DMS79 (cell line): Measurements from ENCODE around the gene SH2B2.
"Not testable (repeated sequence)": the region's sequence is repeated elsewhere in the genome, so short reads cannot be mapped to it uniquely, and the experiment has no call there.

Experiments used
- DNase-seq: peaks from one replicate; lab custom pipeline; 2025; lab: John Stamatoyannopoulos, UW

The SH2B2 gene

DNA sequence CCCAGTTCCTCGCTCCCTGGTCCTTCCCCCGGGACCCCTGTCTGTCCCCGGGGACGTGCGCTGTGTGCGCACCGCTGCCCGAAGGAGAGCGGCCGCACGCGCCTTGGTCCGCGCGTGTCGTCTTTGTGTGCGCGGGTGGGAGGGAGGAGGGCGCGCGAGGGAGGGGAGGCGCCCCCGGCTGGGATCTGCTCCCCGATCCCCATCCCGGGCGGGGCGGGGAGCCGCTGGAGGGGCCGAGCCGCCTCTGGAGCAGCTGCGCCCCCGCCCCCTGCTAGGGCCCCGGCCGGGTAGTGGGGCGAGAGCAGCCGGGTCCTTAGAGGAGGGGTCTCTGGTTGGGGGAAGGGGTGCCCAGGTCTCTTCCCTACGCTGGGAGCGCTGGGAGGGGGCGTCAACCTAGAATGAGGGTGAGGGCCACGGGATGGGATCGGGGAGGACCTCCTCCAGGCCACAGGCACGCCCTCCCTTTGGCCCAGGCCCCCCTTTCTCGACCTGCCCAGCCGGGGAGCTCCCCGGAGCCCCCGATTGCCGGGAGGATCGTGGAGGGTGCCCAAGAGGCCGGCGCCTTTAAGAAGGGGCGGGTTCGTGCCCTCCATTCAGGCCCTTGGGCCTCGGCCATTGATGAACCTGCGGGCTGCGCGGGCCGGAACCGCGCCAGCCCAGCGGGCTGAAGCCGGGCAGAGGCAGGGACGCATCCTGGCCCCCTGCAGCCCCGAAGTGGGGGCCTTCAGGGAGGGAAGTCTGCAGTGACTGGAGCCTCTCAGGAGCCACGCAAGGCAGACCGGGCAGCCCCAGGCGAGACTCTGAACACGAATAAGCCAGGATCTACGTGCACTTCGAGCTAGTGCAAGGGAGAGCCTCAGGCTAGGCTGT lies 678 bp downstream of the SH2B2 start:
- no peak for DNase-seq

DNA sequence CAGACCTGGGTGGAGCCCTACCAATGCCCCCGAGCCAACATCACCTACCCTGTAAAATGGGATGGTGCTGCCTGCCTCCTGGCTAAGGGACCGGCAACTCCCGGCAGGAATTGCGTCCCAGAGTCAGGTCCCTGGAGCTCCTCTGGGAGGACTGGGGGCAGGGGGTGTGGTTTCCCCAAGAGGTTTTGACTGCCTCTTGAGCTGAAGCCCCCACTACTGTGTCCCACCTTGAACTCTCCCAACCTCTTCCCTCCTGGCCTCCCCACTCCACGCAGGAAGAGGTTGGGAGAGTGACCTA lies 1.3 kb downstream of the SH2B2 start:
- DNase-seq: no peak

DNA sequence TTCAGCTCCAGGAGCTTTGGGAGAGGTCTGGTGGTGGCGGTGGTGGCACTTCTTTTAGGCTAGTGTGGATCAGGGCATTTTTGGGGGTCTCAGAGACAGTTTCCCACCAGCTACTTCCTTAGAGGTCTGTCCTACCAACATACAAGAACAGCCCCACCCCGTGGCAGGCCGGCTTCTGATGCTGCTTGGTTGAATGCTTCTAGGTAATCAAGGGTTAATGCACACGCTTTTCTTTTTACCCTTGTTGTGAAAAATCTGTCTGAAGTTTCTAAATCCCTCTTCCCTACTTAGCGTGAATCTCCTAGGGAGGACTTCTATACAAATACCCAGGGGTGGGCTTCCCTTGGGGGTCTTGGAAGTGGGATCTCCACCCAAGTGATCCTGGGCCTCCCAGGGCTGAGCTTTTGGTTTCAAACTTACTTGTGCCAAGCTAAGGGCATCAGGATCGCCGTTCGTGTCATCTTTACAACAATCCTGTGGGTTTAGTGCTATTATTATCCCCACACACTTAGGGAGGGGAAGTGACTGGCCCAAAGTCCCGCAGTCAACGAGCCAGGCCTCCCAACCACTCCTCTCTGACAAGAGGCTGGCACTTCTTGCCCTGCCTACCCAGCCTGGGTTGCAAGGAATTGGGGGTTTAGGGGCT lies 1.7 kb downstream of the SH2B2 start:
- DNase-seq: no peak

DNA sequence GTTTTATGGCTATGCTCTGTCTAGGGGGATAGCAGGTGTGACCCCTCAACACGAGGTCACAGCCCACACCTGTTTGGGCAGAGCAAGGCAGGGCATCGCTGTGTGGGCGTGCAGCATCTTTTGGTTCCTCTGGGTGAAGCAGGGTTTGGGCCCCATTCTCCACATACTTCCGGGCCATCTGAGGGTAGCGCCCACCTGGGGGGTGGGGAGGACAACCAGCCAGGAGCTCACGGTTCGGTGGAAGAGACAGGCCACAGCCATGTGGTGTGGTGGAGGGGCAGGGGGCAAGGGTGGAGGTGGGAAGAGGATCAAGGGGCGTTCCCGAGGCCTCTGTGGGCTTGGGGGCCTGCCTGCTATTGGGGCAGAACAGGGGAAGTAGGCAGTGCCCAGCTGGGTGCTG lies 2.4 kb downstream of the SH2B2 start:
- no peak for DNase-seq

DNA sequence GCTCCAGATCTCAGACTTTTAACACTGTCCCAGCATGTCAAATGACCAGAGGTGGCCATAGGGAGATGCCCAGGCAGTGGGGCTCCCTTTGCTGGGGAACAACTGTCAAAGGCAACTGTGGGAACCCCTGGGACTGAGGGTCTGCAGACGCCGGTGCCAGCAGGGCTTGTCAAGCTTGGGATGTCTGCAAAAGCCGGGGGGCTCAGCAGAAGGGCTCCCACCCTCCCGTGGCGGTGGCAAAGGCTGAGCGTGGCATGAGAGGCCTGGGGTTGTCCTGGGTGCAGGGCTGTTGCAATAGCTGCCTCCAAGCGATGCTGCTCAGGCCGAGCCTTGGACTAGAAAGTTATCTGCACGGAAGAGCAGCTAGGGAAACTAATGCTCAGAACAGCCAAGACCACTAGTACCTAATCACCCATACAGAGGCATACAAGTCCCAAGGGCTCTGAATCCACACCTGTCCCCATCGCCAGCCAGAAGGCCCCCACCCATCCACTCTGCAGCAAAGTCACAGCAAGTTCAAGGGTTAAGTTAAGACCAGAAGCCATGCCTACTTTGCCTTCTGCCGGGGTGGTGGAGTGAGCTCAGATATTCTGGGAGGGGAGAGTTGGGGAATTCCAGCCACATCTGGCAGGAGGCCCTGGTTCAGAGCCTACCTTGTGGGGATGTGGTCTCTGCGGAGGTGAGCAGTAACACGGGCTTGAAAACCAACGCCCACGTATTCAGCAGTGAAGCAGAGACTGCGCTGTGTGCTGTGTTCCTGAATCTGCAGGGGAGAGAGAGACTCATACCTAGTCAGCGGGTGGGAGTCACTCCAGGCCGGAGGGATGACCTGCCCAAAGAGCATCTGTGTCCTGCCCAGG lies 4.6 kb downstream of the SH2B2 start:
- no peak for DNase-seq

DNA sequence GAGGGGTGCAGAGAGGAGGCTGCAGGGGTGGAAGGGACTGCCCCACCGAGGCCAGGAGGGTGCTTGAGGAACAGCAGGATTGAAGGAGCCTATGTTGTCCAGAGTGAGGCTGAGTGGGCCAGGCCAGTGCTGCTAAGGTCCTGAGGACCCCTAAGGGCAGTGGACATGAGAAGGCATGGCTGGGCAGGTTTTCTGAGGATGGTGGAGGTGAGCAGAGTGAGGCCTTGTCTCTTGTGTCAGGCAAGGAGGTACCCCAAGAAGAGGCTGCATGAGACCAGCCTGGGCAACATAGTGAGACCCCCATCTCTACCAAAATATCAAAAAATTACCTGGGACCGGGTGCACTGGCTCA lies 5.2 kb downstream of the SH2B2 start:
- DNase-seq: no peak

DNA sequence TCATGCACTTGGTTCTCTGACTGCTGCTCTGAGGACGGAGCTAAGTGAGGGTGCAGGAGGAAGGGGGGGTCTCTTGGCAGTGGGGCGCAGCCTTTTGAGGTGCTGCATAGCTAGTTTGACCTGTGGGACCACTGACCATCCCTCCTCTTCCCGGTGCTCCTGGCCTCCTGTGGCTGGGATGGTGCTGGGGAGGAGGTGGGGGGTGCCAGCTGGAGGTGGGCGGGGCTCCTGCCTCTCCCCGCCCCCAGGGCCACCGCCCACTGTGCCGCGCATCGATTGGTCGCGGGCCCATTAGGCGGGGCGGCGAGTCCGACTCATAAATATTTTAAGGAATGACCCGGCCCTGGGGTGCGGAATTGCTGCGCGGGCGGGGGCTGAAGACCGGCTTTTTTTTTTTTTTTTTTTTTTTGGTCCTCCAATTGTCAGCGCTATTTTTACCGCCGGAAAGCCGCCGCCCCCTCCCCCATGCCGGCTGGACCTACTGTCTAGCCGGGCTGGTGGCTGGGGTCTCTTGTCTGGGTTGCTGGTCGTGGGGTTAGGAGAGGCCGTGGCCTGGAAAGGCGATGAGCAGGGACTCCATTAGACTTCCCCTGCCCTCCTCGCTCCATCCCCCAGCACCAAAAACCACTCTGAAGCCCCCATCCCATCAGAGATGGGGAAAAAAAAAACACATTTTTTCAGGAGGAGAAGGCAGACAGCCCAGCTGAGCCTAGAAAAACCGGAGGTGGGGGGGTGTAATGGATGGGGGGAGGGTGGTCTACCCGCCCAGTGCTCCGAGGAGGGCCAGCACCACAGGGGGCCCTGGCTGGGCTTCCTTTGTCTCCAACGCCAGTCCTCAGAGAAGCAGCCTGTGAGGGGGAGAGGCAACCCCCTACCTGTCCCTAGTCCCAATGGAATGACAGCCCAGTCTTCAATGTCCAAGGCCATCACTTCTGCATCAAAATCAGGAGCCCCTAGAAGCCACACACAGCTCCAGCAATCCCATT lies 6.4 kb downstream of the SH2B2 start:
- no peak for DNase-seq

DNA sequence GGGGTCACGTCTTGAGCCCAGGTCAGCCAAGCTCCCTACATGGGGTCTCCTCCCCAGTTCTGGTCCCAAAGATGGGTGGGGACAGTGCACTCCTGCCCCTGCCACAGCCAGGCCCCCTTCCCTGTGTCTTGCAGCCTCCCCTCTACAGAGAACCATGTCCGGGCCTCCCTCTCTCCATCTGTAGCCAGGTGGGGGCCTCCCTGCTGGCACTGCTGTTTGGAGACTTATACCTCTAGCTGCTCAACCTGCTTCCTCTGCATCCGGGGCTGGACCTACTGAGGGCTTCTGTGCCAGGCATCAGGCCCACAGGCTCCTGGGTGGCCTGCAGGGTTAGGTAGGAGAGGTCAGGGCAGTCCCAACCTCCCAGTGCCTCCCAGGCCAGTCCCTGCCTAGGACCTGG lies 7.9 kb downstream of the SH2B2 start:
- no peak for DNase-seq

DNA sequence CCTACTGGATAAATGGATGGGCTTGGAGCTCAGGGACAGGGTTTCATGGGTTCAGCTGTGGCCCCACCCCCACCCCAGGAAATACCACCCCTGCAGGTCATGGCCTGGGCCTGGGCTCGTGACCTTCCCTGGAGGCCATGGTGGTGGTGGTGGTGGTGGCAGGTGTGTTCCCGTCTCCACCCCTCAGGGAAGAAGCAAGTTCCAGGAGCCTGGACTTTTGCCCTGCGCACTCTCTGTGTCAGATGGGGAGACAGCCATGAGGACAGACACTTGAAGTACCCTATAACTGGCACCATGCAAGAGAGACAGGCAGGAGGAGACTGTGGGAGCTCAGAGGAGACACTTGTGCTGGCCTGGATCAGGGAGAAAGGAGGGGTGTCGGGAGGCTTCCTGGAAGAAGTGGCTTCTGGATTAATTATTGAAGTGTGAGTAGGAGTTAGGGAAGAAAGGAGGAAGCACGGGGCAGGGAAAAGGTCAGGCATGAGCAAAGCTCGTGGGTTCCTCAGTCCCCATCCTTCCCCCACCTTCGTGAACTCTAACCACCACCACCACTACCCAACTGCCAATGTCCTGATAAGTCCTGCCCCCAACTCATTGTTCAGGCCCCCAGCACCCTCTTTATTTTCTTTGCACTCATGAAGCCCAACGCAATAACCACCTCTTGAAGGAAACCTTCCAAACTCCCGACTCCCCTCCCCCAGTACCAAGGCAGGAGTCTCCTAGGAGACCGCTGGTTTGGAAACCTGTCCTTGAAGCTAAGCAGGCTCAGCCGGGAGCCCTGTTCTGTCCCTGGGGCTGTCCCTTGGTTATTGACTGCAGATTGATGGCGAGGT lies 8.9 kb downstream of the SH2B2 start:
- DNase-seq: no peak

DNA sequence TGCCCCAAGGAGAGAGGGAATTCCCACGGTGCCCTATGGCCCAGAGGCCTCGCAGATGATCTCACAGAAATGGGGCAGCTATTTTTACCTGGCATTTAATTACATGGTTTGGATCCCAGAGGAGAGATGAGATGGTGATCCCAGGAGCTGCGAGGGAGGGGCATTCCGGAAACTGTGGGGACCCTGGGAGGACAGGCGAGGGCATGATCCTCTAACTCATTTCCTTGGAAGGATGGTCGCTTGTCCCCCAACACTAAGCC lies 9.4 kb downstream of the SH2B2 start:
- no peak for DNase-seq

DNA sequence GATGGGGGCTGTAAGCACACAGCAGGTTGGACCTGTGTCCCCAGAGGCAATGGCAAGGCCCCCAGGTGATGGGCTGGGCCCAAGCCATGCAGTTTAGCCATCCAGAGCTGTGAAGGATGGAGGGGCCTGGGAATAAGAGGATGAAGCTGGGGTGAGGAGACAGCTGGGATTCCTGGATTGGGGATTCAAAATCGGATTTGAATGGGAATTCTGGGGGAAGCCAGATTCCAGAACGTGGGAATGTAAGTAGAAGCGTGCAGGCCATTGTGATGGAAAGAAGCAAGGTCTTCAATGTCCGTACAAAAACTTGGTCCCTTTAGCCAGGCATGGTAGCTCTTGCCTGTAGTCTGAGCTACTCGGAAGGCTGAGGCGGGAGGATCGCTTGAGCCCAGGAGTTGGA lies 9.8 kb downstream of the SH2B2 start:
- DNase-seq: no peak

DNA sequence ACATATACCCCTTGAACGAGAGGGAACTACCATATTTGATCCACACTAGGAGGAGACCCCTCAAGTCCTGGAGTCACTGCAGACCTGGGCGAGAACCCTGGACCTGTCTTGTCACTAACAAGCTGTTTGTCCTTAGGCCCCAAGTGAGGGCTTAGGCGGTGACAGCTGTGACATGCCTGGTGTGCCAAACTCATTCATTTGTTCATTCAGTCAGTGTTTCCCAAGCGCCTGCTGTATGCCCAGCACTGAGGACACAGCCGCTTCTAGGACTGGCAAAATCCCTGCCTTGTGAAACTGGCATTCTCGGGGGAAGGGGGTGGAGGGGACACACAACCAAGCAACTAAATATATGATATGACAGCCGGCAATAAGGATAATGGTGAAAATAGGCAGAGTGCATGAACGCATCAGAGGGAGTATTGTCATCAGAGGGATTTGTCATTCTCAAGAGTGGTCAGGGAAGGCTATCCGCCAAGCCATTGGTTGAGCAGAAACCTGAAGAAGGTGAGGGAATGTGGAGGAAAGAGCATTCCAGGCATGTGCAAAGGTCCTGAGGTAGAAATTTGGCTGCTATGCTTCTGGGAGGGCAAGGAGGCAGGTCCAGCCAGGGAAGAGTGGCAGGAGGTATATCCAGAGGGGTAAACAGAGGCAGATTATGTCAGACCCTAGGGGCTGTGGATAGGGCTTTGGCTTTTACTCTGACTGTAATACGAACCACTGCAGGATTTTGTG lies 11.0 kb downstream of the SH2B2 start:
- no peak for DNase-seq

DNA sequence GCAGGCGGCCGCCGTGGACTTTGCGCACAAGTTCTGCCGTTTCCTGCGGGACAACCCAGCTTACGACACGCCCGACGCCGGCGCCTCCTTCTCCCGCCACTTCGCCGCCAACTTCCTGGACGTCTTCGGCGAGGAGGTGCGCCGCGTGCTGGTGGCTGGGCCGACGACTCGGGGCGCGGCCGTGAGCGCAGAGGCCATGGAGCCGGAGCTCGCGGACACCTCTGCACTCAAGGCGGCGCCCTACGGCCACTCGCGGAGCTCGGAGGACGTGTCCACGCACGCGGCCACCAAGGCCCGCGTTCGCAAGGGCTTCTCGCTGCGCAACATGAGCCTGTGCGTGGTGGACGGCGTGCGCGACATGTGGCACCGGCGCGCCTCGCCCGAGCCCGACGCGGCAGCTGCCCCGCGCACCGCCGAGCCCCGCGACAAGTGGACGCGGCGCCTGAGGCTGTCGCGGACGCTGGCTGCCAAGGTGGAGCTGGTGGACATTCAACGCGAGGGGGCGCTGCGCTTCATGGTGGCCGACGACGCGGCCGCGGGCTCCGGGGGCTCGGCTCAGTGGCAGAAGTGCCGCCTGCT lies 14.1 kb downstream of the SH2B2 start:
- no peak for DNase-seq

DNA sequence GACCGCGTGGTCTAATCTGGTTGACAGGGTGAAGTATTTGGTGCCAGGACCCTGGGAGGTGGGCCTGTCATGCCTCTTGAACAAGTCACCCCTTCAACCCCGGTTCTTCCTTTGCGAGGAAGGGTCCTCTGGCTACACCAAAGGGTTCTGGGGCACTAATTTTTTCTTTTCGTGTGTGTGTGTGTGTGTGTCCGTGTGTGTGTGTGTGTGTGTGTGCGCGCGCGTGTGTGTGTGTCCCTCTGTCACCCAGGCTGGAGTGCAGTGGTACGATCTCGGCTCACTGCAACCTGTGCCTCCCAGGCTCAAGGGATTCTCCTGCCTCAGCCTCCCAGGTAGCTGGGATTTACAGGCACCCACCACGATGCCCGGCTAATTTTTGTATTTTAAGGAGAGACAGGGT lies 14.7 kb downstream of the SH2B2 start:
- not testable (repeated sequence) for DNase-seq

DNA sequence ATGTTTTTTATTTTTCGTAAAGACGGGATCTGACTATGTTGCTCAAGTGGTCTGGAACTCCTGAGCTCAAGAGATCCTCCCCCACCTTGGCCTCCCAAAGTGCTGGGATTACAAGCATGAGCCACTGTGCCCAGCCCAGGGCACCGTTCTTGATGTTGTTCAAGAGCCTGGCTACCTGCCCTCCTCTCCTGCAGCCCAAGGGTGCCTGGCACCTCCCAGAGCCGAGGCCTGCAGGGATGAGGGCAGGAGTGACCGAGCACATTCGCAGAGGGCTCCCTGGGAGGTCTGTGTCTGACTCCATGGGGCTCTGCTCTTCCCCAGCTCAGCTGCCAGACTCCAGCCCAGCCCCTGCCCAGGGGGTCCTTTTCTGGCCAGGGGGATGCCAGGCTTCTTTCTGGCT lies 15.4 kb downstream of the SH2B2 start:
- DNase-seq: no peak

DNA sequence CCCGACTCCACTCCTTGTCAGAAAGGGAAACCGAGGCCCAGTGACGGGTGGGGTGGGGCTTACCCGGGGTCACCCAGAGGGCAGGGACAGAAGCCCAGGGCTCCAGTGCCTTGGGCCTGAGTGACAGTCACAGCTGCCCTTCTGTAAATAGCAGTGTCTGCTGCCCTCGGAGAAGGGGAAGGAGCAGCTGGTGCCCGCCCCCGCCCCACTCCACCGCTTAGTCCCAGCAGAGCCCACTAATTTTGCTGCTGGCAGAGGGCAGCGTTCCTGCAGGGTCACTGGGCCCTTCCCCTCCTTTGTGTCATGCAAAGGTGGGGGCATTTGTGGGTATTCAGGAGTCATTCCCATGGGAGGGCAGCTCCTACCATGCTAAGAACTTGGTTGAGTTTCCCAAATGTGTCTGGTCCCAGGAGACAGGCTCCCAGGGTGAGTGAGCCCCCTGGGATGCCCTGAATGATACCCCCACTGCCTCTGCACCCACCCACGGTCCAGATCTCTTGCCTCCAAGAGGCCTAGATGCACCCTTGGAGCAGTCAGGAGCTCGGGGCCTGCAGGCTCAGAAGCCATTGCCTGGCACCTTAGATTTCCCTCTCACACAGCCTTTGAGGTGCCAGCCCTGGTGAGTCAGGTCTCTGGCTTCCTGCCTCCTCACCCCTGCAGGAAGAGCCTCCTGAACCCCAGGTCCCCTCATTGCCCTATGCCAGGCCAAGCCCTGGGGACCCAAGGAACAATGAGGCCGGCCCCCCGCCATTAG lies 17.2 kb downstream of the SH2B2 start:
- DNase-seq: no peak

DNA sequence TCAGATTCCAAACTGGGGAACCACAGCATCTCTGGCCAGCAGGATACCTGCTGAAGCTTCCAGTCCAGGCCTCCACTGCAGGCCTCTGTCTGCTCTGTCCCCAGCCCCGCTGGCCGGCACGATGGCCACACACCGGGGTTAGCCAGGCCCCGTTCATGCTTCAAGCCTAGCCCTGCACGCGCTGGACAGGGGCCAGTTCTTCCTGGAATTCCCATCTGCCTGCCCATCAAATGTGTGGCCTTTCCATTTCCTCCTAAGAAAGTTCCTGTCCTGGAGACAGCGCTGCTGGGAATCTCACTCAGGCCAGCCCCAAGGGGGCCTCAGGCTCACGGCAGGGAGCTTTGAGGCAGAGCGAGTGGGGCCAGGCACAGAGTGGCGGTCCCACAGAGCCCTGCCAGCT lies 18.0 kb downstream of the SH2B2 start:
- DNase-seq: no peak

DNA sequence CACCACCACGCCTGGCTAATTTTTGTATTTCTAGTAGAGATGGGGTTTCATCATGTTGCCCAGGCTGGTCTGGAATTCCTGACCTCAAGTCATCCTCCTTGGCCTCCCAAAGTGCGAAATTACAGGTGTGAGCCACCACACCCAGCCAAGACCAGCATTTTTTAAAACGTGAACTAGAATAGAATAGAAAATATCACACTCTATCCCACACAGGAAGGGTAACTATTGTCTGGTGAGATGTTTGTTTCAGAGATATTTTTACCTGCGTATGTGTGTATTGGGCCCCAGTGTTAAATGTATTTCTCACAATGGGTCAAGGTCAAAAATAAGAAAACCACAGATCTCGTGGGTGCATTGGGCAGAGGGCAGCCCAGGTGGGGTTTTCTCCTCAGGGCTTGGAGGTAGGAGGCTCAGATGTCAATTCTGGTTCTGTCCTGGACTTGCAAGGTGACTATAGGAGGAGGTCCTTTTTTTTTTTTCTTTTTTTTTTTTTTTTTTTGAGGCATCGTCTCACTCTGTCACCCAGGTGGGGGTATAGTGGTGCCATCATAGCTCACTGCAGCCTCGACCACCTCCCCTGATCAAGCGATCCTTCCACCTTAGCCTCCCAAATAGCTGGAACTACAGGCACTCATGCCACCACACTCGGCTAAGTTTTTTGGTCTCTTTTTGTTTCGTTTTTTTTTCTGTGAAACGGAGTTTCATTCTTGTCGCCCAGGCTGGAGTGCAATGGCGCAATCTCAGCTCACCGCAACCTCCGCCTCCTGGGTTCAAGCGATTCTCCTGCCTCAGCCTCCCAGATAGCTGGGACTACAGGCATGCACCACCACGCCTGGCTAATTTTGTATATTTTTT lies 19.0 kb downstream of the SH2B2 start:
- DNase-seq: no peak
